Measurements from ENCODE around the gene TPST2. TPM values are rescaled to one million over a fixed set of nuclear protein-coding genes. Genes with fewer than 3 reads are reported as not detected.

The TPST2 gene
- total and polyA plus RNA-seq, 9 of the 15 experiments (the other 6 are each of a cell fraction or from before 2014, with no cell fraction given), result 14.2 to 123 (median 60.1) TPM

DNA sequence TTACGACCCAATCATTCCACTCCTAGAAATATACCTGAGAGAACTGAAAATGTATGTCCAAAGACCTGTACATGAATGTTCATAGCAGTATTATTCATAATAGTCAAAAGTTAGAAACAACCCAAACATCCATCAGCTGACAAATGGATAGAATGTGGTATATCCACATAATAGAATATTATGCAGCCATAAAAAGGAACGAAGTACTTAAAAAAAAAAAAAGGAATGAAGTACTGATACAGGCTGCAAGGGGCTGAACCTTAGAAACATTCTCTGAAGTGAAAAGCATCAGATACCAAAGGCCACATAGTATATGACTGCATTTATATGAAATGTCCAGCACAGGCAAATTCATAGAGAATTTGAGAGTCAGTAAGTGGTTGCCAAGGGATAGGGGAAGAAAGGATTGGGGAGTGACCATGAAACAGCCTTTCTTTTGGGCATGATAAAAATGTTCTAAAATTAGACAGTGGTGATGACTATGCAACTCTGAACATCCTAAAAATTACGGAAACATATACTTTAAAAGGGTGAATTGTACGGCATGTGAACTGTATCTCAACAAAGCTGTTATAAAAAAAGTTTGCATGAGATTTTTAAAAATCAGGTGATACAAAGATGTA is 1.8 kb downstream of the TPST2 start (continued):
- TF ChIP-seq, protein P1, sequence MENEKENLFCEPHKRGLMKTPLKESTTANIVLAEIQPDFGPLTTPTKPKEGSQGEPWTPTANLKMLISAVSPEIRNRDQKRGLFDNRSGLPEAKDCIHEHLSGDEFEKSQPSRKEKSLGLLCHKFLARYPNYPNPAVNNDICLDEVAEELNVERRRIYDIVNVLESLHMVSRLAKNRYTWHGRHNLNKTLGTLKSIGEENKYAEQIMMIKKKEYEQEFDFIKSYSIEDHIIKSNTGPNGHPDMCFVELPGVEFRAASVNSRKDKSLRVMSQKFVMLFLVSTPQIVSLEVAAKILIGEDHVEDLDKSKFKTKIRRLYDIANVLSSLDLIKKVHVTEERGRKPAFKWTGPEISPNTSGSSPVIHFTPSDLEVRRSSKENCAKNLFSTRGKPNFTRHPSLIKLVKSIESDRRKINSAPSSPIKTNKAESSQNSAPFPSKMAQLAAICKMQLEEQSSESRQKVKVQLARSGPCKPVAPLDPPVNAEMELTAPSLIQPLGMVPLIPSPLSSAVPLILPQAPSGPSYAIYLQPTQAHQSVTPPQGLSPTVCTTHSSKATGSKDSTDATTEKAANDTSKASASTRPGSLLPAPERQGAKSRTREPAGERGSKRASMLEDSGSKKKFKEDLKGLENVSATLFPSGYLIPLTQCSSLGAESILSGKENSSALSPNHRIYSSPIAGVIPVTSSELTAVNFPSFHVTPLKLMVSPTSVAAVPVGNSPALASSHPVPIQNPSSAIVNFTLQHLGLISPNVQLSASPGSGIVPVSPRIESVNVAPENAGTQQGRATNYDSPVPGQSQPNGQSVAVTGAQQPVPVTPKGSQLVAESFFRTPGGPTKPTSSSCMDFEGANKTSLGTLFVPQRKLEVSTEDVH (IDR thresholded peaks at IDR 0.05; ENCODE audit: low read depth, partially characterized antibody), result no peak
- TF ChIP-seq E2F3 (CRISPR knock-in tag; IDR thresholded peaks at IDR 0.05) (no peak), XRCC3 (IDR thresholded peaks at IDR 0.05) (no peak), BACH1 (tag; IDR thresholded peaks at IDR 0.05) (peak; percentile 39; the same call in 1 of the 2 replicates), NR4A1 (CRISPR knock-in tag; IDR thresholded peaks at IDR 0.05) (no peak), NR4A1 (tag; IDR thresholded peaks at IDR 0.05) (no peak), KLF16 (IDR thresholded peaks at IDR 0.05) (no peak), HDAC2 (IDR thresholded peaks at IDR 0.05) (peak; percentile 34; the same call in 1 of the 2 replicates), MEF2A (IDR thresholded peaks at IDR 0.05; ENCODE audit: control insufficient read depth, low read depth, low read length) (peak; percentile 92), POLR3G (IDR thresholded peaks at IDR 0.05; ENCODE audit: extremely low read depth, insufficient read length, insufficient replicate concordance) (no peak), TCFL5 (CRISPR knock-in tag; conservative IDR thresholded peaks at IDR 0.05) (no peak), CBX3 (IDR thresholded peaks at IDR 0.05; ENCODE audit: borderline replicate concordance in 1 of 2, low read length in 2 of 2) (no peak), TBP (optimal IDR thresholded peaks at IDR 0.05; ENCODE audit: low read depth, low read length) (no peak), FOXA1 (IDR thresholded peaks at IDR 0.05; ENCODE audit: borderline replicate concordance) (no peak), SRSF3 (IDR thresholded peaks at IDR 0.05; ENCODE audit: insufficient read depth, low read length) (no peak), GABPB2 (CRISPR knock-in tag; conservative IDR thresholded peaks at IDR 0.05) (no peak), SMAD3 (CRISPR knock-in tag; conservative IDR thresholded peaks at IDR 0.05) (no peak), MCM3 (IDR thresholded peaks at IDR 0.05) (no peak), RBM34 (IDR thresholded peaks at IDR 0.05; ENCODE audit: borderline replicate concordance, insufficient read depth, low read length) (no peak)
- TF ChIP-seq, protein P2, sequence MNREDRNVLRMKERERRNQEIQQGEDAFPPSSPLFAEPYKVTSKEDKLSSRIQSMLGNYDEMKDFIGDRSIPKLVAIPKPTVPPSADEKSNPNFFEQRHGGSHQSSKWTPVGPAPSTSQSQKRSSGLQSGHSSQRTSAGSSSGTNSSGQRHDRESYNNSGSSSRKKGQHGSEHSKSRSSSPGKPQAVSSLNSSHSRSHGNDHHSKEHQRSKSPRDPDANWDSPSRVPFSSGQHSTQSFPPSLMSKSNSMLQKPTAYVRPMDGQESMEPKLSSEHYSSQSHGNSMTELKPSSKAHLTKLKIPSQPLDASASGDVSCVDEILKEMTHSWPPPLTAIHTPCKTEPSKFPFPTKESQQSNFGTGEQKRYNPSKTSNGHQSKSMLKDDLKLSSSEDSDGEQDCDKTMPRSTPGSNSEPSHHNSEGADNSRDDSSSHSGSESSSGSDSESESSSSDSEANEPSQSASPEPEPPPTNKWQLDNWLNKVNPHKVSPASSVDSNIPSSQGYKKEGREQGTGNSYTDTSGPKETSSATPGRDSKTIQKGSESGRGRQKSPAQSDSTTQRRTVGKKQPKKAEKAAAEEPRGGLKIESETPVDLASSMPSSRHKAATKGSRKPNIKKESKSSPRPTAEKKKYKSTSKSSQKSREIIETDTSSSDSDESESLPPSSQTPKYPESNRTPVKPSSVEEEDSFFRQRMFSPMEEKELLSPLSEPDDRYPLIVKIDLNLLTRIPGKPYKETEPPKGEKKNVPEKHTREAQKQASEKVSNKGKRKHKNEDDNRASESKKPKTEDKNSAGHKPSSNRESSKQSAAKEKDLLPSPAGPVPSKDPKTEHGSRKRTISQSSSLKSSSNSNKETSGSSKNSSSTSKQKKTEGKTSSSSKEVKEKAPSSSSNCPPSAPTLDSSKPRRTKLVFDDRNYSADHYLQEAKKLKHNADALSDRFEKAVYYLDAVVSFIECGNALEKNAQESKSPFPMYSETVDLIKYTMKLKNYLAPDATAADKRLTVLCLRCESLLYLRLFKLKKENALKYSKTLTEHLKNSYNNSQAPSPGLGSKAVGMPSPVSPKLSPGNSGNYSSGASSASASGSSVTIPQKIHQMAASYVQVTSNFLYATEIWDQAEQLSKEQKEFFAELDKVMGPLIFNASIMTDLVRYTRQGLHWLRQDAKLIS (CRISPR knock-in tag; IDR thresholded peaks at IDR 0.05), result no peak
